ENCODE data around the gene CCDC170. TPM values are rescaled to one million over a fixed set of nuclear protein-coding genes. Genes with fewer than 3 reads are reported as not detected.

The CCDC170 gene, protein sequence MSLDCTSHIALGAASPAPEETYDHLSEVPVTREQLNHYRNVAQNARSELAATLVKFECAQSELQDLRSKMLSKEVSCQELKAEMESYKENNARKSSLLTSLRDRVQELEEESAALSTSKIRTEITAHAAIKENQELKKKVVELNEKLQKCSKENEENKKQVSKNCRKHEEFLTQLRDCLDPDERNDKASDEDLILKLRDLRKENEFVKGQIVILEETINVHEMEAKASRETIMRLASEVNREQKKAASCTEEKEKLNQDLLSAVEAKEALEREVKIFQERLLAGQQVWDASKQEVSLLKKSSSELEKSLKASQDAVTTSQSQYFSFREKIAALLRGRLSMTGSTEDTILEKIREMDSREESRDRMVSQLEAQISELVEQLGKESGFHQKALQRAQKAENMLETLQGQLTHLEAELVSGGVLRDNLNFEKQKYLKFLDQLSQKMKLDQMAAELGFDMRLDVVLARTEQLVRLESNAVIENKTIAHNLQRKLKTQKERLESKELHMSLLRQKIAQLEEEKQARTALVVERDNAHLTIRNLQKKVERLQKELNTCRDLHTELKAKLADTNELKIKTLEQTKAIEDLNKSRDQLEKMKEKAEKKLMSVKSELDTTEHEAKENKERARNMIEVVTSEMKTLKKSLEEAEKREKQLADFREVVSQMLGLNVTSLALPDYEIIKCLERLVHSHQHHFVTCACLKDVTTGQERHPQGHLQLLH
- total RNA-seq (2021; ENCODE audit: unreplicated experiment) (0.12 TPM), Bru-seq, nascent RNA (percentile 9 among the genes with signal in this experiment), BruChase-seq, experiment 1, labeled RNA remaining after a 6-hour chase (percentile 29 among the genes with signal in this experiment), BruChase-seq, experiment 2, labeled RNA remaining after a 2-hour chase (percentile 23 among the genes with signal in this experiment)
- polyA plus RNA-seq (2012) = not detected in 2 replicates
- long read RNA-seq = 0 reads

DNA sequence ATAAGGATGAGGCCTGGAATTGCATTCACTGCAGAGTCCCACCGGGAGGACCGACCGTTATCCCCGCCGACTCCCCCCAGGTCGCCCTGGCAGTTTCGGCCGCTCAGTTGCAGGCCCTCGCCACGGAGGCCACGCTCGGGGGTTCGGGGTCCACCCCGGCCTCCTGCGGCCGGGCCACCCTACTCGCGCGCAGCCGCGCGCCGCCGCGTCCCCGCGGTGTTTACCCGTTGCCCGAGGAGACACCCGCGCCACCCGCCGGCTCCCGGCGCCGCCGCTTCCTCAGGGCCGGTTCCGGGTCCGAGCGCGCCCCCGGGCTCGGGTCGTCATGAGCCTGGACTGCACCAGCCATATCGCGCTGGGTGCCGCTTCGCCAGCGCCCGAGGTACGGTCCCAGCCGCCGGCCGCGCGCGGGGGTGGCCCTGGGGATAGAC, at the start of gene CCDC170:
Gene CCDC170 (plus strand): TSS at position 214 of the 431 bp plus-strand sequence. CDS start 112 bp downstream, at position 326.
- Histone ChIP-seq H3K4me2 (ENCODE audit: low read length) (no peak within 1 kb of the TSS), H2AFZ (ENCODE audit: low read depth, low read length, poor library complexity, severe bottlenecking) (no peak within 1 kb of the TSS), H3K9me3 (ENCODE audit: control insufficient read depth in 1 of 2, insufficient read depth in 1 of 2, low read depth in 1 of 2, low read length in 2 of 2) (no peaks in the 10 kb centered on the region), H3K9me2 (ENCODE audit: insufficient read depth) (no peaks in the 10 kb centered on the region), H3K79me2 (ENCODE audit: insufficient read depth, low read length) (no peaks in the 10 kb centered on the region), H4K20me1 (ENCODE audit: insufficient read depth) (no peaks in the 10 kb centered on the region), H3K4me1 (ENCODE audit: control insufficient read depth in 1 of 2, insufficient read depth in 2 of 2, low read length in 2 of 2) (no peaks in the 10 kb centered on the region), H3K27me3 (ENCODE audit: insufficient read depth, low read length) (no peaks in the 10 kb centered on the region), H3K27ac (ENCODE audit: low read depth, low read length) (no peak within 1 kb of the TSS), H3K36me3 (ENCODE audit: control insufficient read depth in 1 of 2, insufficient read depth in 2 of 2, low read length in 2 of 2) (no peaks in the 10 kb centered on the region), H3K9ac (ENCODE audit: low read length) (no peak within 1 kb of the TSS), H3K4me3 (replicated peaks in 1 of 2; ENCODE audit: low read depth in 1 of 2, low read length in 2 of 2) (no peak within 1 kb of the TSS)
- no peak for ATAC-seq
- TF ChIP-seq ZNF274 (IDR thresholded peaks at IDR 0.05; ENCODE audit: low read depth, low read length) (no peak), TCF7L2 (IDR thresholded peaks at IDR 0.05; ENCODE audit: borderline replicate concordance, extremely low read depth, insufficient read depth, insufficient read length) (no peak), SP1 (IDR thresholded peaks at IDR 0.05; ENCODE audit: low read depth) (no peak), POLR2AphosphoS5 (IDR thresholded peaks at IDR 0.05; ENCODE audit: low read depth, low read length) (no peak), EZH2phosphoT487 (IDR thresholded peaks at IDR 0.05; ENCODE audit: borderline replicate concordance) (no peak), JUND (IDR thresholded peaks at IDR 0.05) (no peak), CBX3 (IDR thresholded peaks at IDR 0.05; ENCODE audit: low read depth) (no peak), POLR2A (IDR thresholded peaks at IDR 0.05; ENCODE audit: borderline replicate concordance, extremely low read depth, insufficient read depth, insufficient read length) (no peak), EZH2 (IDR thresholded peaks at IDR 0.05) (no peak), YY1 (IDR thresholded peaks at IDR 0.05; ENCODE audit: extremely low read depth, insufficient replicate concordance, low read depth, low read length) (no peak), RAD21 (IDR thresholded peaks at IDR 0.05; ENCODE audit: low read depth) (no peak), EGR1 (IDR thresholded peaks at IDR 0.05; ENCODE audit: low read depth) (no peak), FOSL1 (IDR thresholded peaks at IDR 0.05; ENCODE audit: low read depth) (no peak), ELF1 (IDR thresholded peaks at IDR 0.05; ENCODE audit: borderline replicate concordance, low read depth) (no peak), ZFX (IDR thresholded peaks at IDR 0.05) (no peak), SRF (IDR thresholded peaks at IDR 0.05; ENCODE audit: low read depth) (no peak), CEBPB (IDR thresholded peaks at IDR 0.05; ENCODE audit: low read depth) (no peak)
- TF ChIP-seq, protein P1, sequence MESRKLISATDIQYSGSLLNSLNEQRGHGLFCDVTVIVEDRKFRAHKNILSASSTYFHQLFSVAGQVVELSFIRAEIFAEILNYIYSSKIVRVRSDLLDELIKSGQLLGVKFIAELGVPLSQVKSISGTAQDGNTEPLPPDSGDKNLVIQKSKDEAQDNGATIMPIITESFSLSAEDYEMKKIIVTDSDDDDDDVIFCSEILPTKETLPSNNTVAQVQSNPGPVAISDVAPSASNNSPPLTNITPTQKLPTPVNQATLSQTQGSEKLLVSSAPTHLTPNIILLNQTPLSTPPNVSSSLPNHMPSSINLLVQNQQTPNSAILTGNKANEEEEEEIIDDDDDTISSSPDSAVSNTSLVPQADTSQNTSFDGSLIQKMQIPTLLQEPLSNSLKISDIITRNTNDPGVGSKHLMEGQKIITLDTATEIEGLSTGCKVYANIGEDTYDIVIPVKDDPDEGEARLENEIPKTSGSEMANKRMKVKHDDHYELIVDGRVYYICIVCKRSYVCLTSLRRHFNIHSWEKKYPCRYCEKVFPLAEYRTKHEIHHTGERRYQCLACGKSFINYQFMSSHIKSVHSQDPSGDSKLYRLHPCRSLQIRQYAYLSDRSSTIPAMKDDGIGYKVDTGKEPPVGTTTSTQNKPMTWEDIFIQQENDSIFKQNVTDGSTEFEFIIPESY (IDR thresholded peaks at IDR 0.05; ENCODE audit: extremely low read depth, insufficient replicate concordance, low read length) = no peak
- TF ChIP-seq, protein P2, sequence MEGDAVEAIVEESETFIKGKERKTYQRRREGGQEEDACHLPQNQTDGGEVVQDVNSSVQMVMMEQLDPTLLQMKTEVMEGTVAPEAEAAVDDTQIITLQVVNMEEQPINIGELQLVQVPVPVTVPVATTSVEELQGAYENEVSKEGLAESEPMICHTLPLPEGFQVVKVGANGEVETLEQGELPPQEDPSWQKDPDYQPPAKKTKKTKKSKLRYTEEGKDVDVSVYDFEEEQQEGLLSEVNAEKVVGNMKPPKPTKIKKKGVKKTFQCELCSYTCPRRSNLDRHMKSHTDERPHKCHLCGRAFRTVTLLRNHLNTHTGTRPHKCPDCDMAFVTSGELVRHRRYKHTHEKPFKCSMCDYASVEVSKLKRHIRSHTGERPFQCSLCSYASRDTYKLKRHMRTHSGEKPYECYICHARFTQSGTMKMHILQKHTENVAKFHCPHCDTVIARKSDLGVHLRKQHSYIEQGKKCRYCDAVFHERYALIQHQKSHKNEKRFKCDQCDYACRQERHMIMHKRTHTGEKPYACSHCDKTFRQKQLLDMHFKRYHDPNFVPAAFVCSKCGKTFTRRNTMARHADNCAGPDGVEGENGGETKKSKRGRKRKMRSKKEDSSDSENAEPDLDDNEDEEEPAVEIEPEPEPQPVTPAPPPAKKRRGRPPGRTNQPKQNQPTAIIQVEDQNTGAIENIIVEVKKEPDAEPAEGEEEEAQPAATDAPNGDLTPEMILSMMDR (IDR thresholded peaks at IDR 0.05 in 2 of 3, conservative IDR thresholded peaks at IDR 0.05 in 1 of 3; ENCODE audit: borderline replicate concordance in 1 of 3, insufficient read depth in 1 of 3, low read depth in 2 of 3, low read length in 2 of 3) = no peak
- TF ChIP-seq, protein P3, sequence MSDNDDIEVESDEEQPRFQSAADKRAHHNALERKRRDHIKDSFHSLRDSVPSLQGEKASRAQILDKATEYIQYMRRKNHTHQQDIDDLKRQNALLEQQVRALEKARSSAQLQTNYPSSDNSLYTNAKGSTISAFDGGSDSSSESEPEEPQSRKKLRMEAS (IDR thresholded peaks at IDR 0.05) = no peak
- intact Hi-C loops (cut with micrococcal nuclease) = no loop called here
- RAD21 ChIA-PET (ENCODE audit: low non-redundant PET in 1 of 2, low total read pairs in 2 of 2, uncharacterized antibody in 2 of 2, unreplicated experiment in 2 of 2) = no interaction called here
- CTCF ChIA-PET = no interaction called here
- DNase-seq (ENCODE audit: low read depth, low spot score) = no peak
- POLR2A ChIA-PET = no interaction called here
- no TSS peak for BruUV-seq (replicated peaks)
